Epithelial cell of esophagus (primary cell): ENCODE results near the gene PAFAH2.

Experiments
- DNase-seq: peaks from one replicate; pipeline ENCODE4 v3.0.0; 2010; ENCODE audit warnings: low read depth
- H3K4me3 ChIP-seq: 2 replicates; pipeline ENCODE4 v1.5.1; 2011; ENCODE audit warnings: mild to moderate bottlenecking, low read length, control low read depth
- CTCF ChIP-seq: IDR thresholded peaks from 2 replicates; pipeline ENCODE4 v1.5.1; 2011; ENCODE audit warnings: low read depth, mild to moderate bottlenecking, low read length, control low read depth, inconsistent platforms; ENCODE audit not compliant: insufficient read depth; ENCODE audit errors: missing control alignments

PAFAH2 gene

DNA sequence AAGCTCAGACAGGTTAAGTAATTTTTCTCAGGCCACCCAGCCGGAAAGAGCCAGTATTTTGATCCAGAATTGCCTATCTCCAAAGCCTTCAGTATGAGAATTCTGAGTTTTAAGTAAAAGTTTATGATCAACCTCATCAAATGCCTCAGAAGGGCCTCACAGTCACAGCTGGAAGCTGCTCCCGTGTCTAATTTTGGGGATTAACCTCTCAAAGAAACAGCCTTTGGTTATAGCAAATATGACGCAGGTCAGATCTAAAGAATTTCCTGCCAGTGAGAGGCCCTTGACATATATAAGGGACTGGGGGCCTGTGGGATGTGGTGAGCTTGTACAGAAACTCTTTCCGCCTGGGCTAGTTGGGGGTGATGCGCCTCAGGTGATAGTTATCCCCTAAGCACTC lies 26.0 kb upstream of the PAFAH2 start:
- TF ChIP-seq CTCF: no peak
- DNase-seq: no peak
- H3K4me3 ChIP-seq: no peak overlapping the region

DNA sequence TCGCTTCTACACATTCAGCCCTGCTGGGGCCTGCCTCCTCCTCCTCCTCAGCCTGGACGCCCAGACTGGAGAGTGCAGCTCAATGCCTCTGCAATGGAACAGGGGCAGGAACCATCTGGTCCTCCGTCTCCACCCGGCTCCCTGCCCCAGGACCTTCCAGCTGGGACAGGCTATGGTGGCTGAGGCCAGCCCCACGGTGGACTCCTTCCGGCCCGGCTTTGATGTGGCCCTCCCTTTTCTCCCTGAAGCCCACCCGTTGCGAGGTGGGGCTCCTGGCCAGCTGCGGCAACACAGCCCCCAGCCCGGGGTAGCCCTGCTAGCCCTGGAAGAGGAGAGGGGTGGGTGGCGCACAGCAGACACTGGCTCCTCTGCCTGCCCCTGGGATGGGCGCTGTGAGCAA lies 25.1 kb upstream of the PAFAH2 start:
- TF ChIP-seq CTCF: no peak
- no peak for DNase-seq
- H3K4me3 ChIP-seq: no peak overlapping the region

- TF ChIP-seq CTCF: no peak
- no peak overlapping the region for H3K4me3 ChIP-seq
- DNase-seq: no peak
These were observed 24.5 kb upstream of the PAFAH2 start for GRCh38 chr1:26022404-26022779.

DNA sequence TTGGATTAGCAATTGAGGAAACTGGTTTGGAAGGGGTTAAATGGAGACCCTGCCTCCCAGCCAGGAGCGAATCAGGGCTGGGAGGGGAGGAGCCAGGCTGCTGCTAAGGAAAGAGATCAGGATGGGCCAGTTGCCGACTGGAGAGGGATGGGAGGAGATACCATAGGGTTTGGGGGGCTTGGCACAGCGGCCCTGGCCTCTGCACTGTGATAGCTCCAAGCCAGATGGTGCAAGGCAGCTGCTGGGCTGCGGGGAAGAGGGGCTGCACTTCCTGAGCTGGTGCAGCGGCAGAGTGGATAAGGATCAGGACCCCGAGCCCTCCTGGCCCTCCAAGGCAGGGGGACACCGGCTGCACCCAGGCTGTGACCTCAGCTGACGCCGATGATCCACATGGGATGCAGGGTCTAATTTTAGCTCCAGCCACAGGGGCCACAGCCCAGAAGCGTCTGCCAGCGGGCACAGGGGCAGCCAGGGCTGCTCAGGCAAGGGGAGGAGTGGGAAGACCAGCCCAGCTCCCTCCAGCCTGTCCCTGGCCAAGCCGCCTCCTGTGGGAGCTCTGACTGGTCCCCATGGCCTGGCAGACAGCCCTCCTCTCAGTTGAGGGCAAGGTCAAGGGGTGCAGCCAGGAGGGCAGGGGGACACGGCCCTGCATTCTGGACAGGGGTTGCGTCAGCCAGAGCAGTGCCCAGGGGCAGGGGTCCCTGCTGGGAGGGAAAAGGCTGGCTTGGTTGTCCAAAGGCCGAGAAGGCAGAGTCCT lies 24.0 kb upstream of the PAFAH2 start, which contains the start of gene EXTL1:
Gene EXTL1, plus strand, starts transcription at position 129 of the 757 bp plus-strand sequence. CDS start 872 bp downstream, outside the sequence.
- no peak for TF ChIP-seq CTCF
- DNase-seq: no peak
- no peak within 1 kb of the TSS for H3K4me3 ChIP-seq

- no peak for TF ChIP-seq CTCF
- no peak for DNase-seq
- H3K4me3 ChIP-seq: no peak overlapping the region
These were observed 23.2 kb upstream of the PAFAH2 start for GRCh38 chr1:26020941-26021646.

GRCh38 chr1:26020330-26020768 lies 22.5 kb upstream of the PAFAH2 start:
- no peak for TF ChIP-seq CTCF
- H3K4me3 ChIP-seq: no peak overlapping the region
- DNase-seq: no peak
